Stimulated activated CD8-positive, alpha-beta memory T cell treated with anti-CD3 and anti-CD28 coated beads, Interleukin-12 subunit alpha, Interleukin-12 subunit beta, amount 100 ng/mL, for 24 hours (primary cell): ENCODE measurements around the gene DOCK3.
"Not testable (repeated sequence)": the region's sequence is repeated elsewhere in the genome, so short reads cannot be mapped to it uniquely, and the experiment has no call there.

ENCODE experiments used
- DNase-seq: peaks from one replicate; pipeline ENCODE4 v3.0.0-alpha.2; 2020; ENCODE audit errors: extremely low read depth

DOCK3 gene

DNA sequence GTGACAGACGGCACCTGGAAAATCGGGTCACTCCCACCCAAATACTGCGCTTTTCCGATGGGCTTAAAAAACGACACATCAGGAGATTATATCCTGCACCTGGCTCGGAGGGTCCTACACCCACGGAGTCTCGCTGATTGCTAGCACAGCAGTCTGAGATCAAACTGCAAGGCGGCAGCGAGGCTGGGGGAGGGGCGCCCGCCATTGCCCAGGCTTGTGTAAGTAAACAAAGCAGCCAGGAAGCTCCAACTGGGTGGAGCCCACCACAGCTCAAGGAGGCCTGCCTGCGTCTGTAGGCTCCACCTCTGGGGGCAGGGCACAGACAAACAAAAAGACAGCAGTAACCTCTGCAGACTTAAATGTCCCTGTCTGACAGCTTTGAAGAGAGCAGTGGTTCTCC is 524.6 kb downstream of the DOCK3 start:
- not testable (repeated sequence) for DNase-seq

DNA sequence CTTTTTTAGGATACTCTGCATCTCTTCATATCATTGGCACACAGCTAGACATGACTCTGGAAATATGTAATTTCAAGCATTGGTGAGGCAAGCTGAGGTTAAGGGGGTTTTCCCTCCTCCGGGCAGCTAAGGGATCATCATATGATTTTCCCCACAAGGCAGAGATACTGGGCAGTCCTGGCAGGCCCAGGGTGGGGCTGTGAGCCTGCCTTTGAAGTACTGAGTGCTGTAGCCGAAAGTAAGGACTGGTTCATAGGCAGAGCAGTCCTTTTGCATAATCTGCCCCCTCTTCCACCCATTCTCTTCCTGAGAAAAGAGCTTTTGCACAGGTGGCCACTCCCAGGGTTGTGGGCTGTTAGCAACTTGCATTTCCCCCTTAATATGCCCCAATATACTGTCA is 541.6 kb downstream of the DOCK3 start:
- DNase-seq, result no peak

DNA sequence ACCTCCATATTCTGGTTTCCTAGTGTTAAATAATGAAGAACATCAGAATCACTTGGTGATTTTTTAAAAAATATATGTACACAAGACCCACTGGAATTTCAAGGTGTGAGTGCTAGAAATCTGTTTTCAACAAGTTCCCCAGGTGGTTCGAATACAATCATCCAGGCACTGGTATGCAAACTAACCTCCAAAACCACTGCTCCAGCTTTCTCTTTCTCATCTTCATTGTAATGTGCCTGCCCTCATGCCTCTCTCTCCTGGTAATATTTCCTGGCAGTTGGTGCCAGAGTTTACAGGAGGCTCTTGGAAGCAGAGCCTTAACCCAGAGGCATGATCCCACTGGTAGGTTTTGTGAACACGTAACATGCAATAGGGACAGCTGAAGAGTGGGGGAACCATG is 547.2 kb downstream of the DOCK3 start:
- DNase-seq, result no peak

DNA sequence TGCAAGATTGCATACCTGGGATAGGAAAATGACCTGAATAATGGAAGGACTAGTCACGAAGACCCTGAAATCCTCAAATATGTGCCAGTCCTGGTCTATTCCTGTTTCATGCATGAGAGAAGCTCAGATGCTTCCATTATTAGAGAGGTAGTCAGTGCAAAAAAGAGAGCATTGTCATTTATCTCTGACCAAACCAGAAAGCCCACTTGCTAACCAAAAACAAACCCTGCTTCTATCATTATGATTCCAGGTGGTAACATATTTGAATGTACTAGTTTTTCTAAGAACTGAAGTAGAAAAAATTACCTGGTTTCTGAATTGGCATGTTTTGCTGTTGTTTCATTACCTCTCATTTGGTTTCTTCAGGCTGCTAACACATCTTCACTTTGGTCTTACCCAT is 549.6 kb downstream of the DOCK3 start:
- no peak for DNase-seq

DNA sequence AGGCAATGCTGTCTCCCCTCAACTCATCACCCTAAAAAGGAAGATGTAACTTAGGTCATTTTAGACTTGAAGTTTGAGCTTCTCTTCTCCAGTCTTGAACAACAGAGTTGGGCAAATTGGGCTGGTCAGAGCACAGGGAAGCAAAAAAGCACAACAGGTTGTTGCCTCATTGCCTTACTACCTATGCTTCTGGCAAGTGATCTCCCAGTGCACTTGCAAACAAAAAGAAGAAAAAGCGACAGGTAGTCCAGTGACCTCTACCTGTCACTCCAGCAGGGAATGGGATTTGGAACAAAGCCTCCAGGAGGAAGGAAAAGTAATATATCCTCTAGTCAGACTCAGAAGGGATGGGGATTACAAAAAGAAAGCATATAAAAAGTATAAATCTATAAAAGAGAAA is 550.1 kb downstream of the DOCK3 start:
- no peak for DNase-seq

DNA sequence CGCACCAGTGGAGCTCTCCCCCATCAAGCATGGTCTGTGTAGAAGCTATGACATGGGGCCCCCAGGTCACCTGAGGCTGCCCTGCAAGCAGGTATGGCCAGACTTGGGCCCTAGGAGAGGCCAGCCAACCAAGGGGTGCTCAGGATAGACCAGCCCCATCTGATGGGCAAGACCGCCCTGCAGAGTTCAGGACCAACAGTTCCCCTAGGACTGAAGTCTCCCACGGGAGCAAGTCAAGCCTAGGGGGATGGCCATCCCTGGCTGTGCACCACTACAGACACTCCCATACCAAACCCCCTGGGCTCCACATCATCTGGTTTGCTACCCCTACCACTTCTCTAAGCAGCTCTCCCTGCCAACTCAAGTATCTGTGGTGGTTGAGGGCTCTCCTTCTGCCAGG is 568.2 kb downstream of the DOCK3 start:
- DNase-seq, result no peak

DNA sequence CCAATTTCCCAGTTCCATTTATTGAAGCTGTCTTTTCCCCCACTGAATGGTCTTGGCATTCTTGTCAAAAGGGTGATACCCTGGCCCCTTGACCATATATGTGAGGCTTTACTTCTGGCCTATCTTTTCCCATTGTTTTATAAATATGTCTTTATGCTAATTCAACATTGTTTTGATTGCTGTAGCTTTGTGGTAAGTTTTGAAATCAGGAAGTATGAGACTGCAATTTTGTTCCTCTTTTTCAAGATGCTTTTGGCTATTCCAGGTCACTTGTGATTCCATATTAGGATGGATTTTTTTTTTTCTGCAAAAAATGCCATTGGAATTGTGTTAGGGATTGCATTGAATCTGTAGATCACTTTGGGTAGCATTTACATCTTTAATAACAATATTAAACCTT is 569.2 kb downstream of the DOCK3 start:
- no peak for DNase-seq

DNA sequence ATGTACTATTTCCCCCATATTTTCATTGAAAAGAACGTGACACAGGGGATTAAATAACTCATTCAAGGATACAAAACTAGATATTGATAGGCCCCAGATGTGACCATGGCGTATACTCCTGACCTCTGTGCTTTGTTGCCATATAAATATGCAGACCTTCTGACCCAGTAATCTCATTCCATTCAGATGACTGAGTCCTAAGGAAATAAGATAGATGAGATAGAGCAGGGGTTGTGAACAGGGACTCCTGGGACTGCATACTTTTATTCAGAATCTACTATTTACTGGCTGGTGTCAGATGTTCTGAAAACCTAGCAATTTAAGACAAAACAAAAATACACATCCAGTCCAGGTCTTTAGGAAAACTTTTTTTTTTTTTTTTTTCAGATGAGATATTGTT is 571.1 kb downstream of the DOCK3 start:
- DNase-seq, result no peak

DNA sequence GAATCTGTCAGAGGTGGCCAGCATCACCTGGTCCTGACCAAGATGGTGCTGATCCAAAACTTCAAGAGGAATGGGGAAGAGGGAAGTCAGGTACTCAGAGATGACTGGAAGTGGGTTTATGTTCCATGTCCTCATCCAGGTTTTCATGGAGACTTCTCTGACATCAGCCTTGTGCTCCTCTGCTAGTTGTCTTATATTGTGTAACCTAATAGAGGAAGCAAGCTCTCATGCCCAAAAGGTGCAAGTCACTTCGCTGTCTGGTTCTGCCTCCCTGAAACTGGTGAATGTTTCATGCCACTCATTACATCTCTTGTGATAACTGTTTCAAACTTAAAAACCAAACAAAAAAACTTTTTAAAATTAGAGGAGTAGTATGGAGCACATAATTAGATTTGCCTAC is 583.1 kb downstream of the DOCK3 start:
- no peak for DNase-seq

DNA sequence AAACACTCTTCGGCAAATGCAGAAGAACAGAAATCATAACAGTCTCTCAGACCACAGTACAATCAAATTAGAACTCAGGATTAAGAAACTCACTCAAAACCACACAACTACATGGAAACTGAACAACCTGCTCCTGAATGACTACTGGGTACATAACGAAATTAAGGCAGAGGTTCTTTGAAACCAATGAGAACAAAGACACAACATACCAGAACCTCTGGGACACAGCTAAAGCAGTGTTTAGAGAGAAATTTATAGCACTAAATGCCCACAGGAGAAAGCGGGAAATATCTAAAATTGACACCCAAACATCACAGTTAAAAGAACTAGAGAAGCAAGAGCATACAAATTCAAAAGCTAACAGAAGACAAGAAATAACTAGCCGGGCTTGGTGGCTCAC is 589.4 kb downstream of the DOCK3 start:
- DNase-seq, result not testable (repeated sequence)

DNA sequence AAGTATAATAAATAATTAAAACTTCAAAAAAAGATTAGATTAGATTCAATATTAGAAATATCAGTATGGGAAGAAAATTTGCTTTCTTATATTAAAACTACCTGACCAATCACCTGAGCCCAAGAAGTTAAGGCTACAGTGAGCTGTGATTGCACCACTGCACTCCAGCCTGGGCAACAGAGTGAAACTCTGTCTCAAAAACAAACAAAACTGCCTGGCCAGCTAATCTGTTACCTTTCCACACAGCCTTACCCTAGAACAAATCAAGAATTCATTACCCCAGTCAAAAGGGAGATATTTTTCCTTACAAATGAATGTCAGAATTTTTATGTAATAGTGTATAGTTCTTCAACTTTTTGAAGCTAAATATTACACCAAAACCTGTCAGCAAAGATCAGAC is 593.4 kb downstream of the DOCK3 start:
- DNase-seq, result no peak

DNA sequence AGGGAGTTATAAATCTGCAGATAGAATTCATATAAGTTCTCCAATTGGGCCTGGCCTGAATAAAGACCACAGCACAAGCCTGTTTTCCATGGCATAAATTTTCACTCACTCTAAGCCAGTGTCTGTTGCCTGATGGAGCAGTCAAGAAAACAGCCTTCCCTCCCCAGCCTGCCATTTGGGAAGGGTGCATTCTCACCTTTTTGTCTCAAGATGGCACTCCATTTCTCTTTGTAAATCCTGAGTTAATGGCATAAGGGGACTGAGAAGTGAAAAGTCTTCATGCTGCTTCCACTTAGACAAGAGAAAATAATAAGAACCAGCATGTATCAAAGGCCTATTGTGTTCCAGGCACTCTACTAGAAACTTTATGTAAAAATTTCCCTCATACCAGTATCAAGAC is 594.7 kb downstream of the DOCK3 start:
- DNase-seq, result no peak

DNA sequence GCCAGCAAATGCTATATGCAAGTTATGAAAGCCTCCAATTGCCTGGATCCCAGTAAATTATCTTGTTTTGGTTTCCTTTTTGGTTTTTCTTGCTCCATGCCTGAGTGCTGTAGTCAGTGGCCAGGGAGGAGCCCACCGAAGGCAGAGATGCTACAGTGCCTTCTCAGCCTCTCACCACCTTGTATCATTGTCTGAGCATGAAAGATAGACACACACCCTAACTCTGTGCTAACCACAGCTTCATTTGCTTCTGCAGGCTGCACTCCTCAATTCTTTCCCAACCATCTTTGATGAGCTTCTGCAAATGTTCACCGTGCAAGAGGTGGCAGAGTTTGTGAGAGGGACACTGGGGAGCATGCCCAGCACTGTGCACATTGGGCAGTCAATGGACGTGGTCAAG is 595.8 kb downstream of the DOCK3 start:
- DNase-seq, result no peak

DNA sequence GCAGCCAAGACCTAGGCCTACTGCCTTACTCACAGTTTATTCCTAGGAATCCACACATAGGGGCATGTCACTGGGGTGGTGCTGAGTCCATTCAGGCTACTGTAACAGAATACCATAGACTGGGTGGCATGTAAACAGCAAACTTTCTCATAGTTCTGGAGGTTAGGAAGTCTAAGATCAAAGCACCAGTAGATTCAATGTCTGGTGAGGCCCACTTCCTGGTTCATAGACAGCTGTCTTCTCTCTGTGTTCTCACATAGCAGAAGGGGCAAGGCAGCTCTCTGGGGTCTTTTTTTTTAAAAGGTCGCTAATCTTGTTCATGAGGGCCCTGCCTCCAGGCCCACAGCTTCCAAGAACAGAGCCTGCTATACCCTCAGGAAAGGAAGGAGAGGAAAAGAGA is 596.4 kb downstream of the DOCK3 start:
- no peak for DNase-seq

DNA sequence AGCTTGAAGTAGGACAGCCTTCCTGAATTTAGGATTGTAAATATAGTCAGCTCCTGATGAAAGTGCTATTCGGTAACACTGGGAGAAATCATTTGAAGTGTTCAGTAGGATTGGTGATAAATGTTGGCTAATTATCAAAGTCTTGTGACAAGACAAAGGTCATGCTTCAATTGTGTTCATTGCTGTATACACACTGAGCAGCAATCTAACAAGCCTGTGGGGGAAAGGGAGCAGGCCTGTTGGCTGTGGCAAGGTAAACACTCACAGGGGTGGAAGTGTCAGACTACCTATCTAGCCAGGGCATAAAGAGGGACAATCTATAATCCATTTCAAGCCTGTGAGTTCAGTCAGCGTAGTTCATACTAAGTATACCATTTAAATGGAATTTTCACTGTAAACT is 599.3 kb downstream of the DOCK3 start:
- DNase-seq, result no peak

DNA sequence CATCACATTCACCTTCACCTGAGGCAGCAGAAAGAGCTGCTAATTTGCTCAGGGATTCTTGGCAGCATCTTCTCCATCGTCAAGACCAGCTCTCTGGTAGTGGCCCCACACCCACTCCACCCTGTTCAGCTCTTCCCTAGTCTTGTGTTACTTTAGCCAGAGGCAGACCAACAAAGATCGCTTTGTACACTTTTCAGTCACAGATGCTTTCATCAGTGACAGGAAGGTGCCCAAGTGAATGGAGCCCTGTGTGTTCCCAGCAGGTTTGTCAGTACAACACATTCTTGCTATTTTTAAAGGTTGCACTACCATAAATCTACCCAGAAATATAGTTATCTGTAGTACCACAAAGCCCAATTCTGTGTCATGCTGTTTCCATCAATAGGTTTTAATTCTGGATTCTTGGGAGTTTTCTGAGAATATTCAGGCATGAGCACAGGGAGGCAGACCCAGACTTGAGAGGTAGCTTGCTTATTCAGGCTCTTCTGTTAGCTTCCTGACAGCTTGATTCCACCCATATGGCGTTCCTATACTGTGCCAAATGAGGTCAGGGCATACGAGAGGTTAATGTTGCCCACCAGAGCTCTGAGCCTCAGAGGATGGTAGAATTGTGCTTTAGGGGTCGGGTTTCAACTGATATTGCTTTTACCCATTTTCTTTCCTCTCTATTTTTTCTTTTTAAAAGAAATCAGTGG is 600.5 kb downstream of the DOCK3 start:
- DNase-seq, result no peak

DNA sequence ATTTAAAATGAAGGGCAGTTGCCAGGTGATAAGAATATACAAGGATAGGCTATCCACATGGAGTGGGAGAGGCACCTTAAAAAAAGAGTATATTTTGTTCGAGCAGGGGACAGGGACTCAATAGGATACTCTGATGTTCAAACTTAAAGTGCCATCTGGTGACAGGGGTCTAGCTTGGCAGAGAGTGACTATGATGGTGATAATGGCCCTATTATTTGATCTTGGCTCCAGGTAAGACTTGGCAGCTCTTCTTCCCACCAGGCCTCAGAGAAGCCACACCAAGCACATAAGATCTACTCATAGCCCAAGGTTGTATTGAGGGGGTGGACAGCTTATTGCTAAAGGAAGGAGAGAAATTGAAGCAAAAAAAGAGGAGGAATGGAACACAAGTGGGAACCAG is 601.3 kb downstream of the DOCK3 start:
- DNase-seq, result no peak

DNA sequence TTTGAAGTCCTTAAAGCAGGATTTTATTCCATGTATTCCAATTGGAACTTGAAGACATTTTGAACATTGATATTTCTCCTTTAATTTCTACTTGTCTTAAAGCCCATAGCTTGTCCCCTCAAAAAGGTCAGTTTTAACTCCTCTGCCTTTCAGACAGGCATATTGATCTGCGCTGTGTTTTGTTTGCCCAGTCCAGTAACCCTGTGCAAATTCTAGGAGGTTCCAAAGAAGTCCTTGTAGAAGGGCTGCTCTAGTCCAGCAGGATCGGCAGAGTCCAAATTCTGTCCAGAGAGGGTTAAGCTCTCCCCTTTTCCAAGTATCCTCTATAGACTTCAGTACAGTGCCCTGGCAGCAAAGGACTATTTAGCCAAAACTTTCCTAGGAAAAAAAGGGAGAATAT is 604.7 kb downstream of the DOCK3 start:
- no peak for DNase-seq

DNA sequence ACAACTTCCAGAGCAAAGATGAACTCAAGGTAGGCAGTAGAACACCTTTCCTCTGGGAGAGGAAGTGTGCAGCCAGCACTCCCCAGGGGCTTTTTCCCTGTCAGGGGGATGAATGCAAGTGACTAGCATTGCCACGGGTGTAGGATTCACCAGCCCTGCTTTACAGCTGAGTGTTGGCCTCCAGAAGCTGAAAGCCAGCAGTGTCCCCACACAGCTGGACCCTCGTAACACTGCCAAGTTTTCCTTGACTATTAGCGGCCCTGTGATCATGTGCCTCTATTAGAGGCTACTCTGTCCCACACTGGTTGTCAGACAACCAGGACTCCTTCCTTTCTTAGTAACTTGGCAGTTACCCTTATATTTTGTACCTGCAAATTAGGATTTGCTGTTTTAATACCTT is 605.4 kb downstream of the DOCK3 start:
- no peak for DNase-seq

DNA sequence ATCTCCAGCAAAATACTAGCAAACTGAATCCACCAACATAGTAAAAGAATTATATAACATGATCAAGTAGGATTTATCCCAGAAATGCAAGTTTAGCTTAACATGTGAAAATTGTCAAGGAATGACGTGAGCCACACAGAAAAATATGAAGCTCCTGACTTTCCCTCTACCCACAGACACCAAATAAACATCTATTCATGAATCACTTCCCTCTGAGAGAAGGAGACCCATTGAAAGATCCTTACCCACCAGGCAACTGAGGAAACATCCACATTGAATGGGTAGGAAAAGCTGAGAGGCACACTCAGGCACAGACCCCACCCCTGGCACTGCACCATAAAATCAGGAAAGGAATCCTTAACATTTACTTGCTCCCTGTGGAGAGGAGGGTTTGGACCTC is 608.2 kb downstream of the DOCK3 start:
- DNase-seq, result no peak

DNA sequence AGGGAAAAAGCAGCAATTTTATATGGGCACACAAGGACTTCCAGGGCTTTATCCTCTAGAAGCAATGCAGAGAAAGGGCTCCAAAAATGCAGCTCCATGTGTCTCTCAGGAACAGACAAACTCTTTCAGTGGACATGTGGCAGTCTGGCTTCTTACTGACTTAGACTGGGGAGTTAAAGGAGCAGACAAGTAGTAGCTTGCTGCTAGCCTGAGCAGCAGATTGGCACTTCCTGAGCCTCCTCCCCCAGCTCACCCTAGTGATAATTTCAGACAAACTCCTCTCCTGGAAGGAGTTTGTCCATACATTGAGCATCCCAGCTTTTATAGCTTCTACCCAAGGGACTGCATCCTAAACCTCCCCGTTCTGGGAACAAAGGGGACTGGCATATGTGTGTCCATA is 608.7 kb downstream of the DOCK3 start:
- DNase-seq, result no peak

DNA sequence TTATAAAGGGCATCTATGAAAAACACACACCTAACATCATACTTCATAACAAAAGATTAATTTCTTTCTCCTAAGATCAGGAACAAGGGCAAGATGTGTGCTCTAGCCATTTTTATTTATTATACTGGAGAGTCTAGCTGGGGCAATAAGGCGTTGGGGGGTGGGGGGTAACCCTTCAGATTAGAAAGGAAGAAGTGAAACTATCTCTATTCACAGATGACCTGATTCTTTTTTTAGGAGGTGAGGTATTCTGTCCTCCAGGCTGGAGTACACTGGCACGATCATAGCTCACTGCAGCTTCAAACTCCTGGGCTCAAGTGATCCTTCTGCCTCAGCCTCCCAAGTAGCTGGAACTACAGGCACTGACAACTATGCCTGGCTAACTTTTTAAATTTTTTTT is 620.9 kb downstream of the DOCK3 start:
- DNase-seq, result no peak

DNA sequence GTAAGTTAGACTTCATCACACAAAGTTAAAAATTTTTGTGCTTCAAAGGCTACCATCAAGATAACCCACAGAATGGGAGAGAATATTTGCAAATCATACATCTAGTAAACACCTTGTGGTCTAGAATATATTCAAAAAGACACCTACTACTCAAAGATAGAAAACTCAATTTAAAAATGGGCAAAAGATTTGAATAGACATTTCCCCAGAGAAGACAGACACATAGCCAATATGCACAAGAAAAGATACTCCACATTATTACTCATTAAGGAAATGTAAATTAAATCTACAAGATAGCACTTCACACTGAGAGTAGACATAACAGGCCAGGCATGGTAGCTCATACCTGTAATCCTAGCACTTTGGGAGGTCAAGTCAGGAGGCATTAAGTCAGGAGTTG is 622.6 kb downstream of the DOCK3 start:
- DNase-seq, result no peak

DNA sequence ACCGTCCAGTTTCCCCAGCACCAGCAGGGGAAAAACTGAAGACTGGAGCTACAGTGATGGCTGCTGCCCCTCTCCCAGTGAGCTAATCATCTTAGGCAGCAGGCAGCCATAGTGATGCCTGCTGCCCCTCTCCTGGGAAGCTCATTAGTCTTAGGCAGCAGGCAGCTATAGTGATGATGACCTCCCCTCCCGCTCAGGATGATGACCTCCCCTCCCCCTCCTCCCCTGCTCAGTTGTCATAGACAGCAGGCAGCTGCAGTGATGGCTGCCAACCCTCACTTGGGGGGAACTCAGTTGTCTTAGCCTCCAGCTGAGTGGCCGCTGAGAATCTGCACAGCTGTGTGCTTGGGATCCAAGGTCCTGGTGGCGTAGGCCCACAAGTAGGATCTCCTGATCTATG is 629.5 kb downstream of the DOCK3 start:
- no peak for DNase-seq

DNA sequence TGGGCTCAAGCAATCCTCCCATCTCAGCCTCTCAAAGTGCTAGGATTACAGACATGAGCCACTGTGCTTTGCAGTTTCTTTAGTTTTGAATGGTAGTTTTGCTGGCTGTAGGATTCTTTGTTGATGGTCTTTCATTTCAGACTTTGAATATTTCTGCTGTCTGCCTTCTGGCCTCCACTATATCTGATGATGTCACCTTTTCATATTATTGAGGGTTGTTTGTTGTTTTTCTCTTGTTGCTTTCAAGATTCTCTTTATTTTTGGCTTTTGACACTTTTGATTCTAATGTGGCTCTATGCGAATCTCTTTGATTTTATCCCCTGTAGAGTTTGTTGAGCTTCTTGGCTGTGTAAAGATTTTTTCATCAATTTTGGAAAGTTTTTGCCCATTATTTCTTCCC is 631.4 kb downstream of the DOCK3 start:
- DNase-seq, result no peak
